Stimulated activated CD8-positive, alpha-beta memory T cell treated with anti-CD3 and anti-CD28 coated beads, Interleukin-4, amount 100 ng/mL, for 1 hour (primary cell): Measurements from ENCODE around the gene IQSEC1.
"Not testable (repeated sequence)": the region's sequence is repeated elsewhere in the genome, so short reads cannot be mapped to it uniquely, and the experiment has no call there.

ENCODE experiments used
- DNase-seq, 2 donors: peaks; one replicate each; pipeline ENCODE4 v3.0.0-alpha.2; 2020; ENCODE audit warnings: low read depth in 2 of 2, low spot score in 1 of 2

The IQSEC1 gene

GRCh38 chr3:12879191-12879815 is 193.9 kb downstream of the IQSEC1 start:
- DNase-seq = no peak

GRCh38 chr3:12878758-12879157 is 194.5 kb downstream of the IQSEC1 start:
- not testable (repeated sequence) for DNase-seq

- DNase-seq = no peak
These were observed 195.1 kb downstream of the IQSEC1 start for GRCh38 chr3:12878141-12878574.

- DNase-seq = no peak
These were observed 196.2 kb downstream of the IQSEC1 start for GRCh38 chr3:12877040-12877439.

- DNase-seq = no peak
These were observed 197.1 kb downstream of the IQSEC1 start for GRCh38 chr3:12875857-12876836.

GRCh38 chr3:12871404-12871983 is 201.7 kb downstream of the IQSEC1 start:
- no peak for DNase-seq

- no peak for DNase-seq
These were observed 202.3 kb downstream of the IQSEC1 start for GRCh38 chr3:12870942-12871341.

GRCh38 chr3:12869035-12869621 is 204.1 kb downstream of the IQSEC1 start:
- DNase-seq = no peak

- DNase-seq = peak; percentile 26 to 32
These were observed 204.9 kb downstream of the IQSEC1 start for GRCh38 chr3:12868039-12869034.

GRCh38 chr3:12866836-12867235 is 206.4 kb downstream of the IQSEC1 start:
- no peak for DNase-seq

- DNase-seq = no peak
These were observed 208.0 kb downstream of the IQSEC1 start for GRCh38 chr3:12865271-12865670.

GRCh38 chr3:12862387-12862786 is 210.8 kb downstream of the IQSEC1 start:
- DNase-seq = no peak

GRCh38 chr3:12861611-12862010 is 211.6 kb downstream of the IQSEC1 start:
- no peak for DNase-seq

GRCh38 chr3:12859840-12860239 is 213.4 kb downstream of the IQSEC1 start:
- DNase-seq = no peak

GRCh38 chr3:12856626-12857025 is 216.6 kb downstream of the IQSEC1 start:
- no peak for DNase-seq

- no peak for DNase-seq
These were observed 218.7 kb downstream of the IQSEC1 start for GRCh38 chr3:12854565-12854964.

GRCh38 chr3:12853847-12854246 is 219.4 kb downstream of the IQSEC1 start:
- DNase-seq = not testable (repeated sequence)

GRCh38 chr3:12852201-12852600 is 221.0 kb downstream of the IQSEC1 start:
- DNase-seq = no peak
